GM06990 (cell line): ENCODE results near the gene PRKG2.

ENCODE experiments used
- DNase-seq: peaks from one replicate; pipeline ENCODE4 v3.0.0-alpha.2; 2011; ENCODE audit not compliant: insufficient read length; ENCODE audit errors: extremely low read depth
- H3K27me3 ChIP-seq: replicated peaks from 2 replicates; pipeline ENCODE4 v1.6.0; 2011; ENCODE audit warnings: low read length; ENCODE audit not compliant: control insufficient read depth, insufficient read depth
- H3K36me3 ChIP-seq: 2 replicates; pipeline ENCODE4 v1.5.1; 2011; ENCODE audit warnings: low read length; ENCODE audit not compliant: control insufficient read depth, insufficient read depth
- H3K4me3 ChIP-seq: replicated peaks from 2 replicates; pipeline ENCODE4 v1.5.1; 2011; ENCODE audit warnings: low read depth, mild to moderate bottlenecking, control low read depth, low read length
- TF ChIP-seq, protein P1 (sequence below): IDR thresholded peaks from 2 replicates; pipeline ENCODE4 v1.5.1; 2011; ENCODE audit warnings: low read length, control low read depth, mild to moderate bottlenecking, inconsistent platforms; ENCODE audit not compliant: insufficient read depth, poor library complexity, severe bottlenecking

Gene PRKG2

DNA sequence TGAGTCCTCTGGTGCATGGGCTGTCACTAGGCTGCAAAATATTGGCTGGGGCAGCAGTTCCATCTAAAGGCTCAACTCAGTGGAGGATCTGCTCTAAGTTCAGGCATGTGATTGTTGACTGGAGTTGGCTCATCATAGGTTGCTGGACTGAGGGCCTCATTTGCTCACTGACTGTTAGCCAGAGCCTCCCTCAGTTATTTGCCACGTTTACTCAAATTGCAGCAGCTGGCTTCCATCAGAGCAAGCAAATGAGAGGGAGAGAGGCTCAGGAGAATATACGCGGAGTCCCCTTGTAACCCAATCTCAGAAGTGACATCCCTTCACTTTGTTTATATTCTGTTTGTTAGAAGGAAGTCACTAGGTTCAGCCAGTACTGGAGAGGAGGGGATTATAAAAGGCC, 130.4 kb downstream of the PRKG2 start:
- no peak overlapping the region for H3K4me3 ChIP-seq
- H3K36me3 ChIP-seq, result no peaks in the 10 kb centered on the region
- DNase-seq, result no peak
- TF ChIP-seq, protein P1, sequence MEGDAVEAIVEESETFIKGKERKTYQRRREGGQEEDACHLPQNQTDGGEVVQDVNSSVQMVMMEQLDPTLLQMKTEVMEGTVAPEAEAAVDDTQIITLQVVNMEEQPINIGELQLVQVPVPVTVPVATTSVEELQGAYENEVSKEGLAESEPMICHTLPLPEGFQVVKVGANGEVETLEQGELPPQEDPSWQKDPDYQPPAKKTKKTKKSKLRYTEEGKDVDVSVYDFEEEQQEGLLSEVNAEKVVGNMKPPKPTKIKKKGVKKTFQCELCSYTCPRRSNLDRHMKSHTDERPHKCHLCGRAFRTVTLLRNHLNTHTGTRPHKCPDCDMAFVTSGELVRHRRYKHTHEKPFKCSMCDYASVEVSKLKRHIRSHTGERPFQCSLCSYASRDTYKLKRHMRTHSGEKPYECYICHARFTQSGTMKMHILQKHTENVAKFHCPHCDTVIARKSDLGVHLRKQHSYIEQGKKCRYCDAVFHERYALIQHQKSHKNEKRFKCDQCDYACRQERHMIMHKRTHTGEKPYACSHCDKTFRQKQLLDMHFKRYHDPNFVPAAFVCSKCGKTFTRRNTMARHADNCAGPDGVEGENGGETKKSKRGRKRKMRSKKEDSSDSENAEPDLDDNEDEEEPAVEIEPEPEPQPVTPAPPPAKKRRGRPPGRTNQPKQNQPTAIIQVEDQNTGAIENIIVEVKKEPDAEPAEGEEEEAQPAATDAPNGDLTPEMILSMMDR, result no peak
- no peaks in the 10 kb centered on the region for H3K27me3 ChIP-seq

DNA sequence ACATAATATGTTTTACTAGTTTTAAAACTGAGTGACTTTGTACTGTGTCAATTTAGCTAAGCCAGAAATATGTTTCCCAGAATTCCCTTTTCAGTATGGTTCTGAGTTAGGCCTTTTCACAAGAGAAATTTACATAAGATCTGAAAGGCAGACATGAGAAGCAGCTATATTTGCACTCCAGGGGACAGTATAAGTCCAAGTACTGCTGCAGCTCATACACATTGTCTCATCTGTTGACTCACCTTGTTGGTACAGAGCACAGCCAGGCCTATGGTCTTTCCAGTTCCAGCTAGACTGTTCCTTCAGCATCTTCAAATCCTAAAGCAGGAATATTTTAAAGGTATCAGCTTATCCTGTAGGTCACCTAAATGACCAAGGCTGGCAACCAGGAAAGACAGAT, 131.0 kb downstream of the PRKG2 start:
- H3K4me3 ChIP-seq, result no peak overlapping the region
- H3K36me3 ChIP-seq, result no peaks in the 10 kb centered on the region
- TF ChIP-seq, protein P1, result peak; percentile 14
- H3K27me3 ChIP-seq, result no peaks in the 10 kb centered on the region
- DNase-seq, result no peak

DNA sequence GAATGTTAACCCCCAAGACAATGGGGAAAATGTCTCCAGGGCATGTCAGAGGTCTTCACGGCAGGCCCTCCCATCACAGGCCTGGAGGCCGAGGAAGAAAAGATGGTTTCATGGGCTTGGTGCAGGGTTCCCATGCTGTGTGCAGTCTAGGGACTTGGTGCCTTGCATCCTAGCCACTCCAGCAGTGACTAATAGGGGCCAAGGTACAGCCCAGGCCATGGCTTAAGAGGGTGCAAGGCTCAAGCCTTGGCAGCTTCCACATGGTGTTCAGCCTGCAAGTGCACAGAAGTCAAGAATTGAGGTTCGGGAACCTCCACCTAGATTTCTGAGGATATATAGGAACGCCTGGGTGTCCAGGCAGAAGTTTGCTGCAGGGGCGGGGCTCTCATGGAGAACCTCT, 133.9 kb downstream of the PRKG2 start:
- Histone ChIP-seq H3K4me3 (no peak overlapping the region), H3K27me3 (no peaks in the 10 kb centered on the region), H3K36me3 (no peaks in the 10 kb centered on the region)
- DNase-seq, result no peak
- TF ChIP-seq, protein P1, result no peak

DNA sequence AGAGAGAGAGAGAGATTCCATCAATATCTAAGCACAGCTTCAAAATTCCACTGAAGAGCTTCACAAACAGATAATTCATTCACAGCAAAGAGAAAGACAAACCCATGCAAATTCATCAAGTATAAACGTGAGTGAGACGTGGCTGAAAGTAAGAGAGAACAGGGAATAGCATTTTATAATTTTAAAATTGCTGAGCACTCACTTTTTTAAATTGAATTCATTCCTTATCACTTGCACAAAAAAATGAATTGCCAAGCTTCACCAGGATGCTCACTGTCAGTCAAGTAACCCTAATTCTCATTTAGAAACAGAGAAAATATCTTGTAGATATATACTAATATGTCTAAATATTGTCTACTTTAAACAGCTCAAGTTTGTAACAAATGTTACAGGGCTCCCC, 144.0 kb downstream of the PRKG2 start:
- no peak for DNase-seq
- Histone ChIP-seq H3K27me3 (no peaks in the 10 kb centered on the region), H3K36me3 (no peaks in the 10 kb centered on the region), H3K4me3 (no peak overlapping the region)
- TF ChIP-seq, protein P1, result no peak

- no peak overlapping the region for H3K4me3 ChIP-seq
- TF ChIP-seq, protein P1, result peak; percentile 94
- DNase-seq, result peak; percentile 74
- no peaks in the 10 kb centered on the region for H3K36me3 ChIP-seq
- H3K27me3 ChIP-seq, result no peaks in the 10 kb centered on the region; the same call in 1 of the 2 replicates
Observed at GRCh38 chr4:81069706-81070331, 145.2 kb downstream of the PRKG2 start.

DNA sequence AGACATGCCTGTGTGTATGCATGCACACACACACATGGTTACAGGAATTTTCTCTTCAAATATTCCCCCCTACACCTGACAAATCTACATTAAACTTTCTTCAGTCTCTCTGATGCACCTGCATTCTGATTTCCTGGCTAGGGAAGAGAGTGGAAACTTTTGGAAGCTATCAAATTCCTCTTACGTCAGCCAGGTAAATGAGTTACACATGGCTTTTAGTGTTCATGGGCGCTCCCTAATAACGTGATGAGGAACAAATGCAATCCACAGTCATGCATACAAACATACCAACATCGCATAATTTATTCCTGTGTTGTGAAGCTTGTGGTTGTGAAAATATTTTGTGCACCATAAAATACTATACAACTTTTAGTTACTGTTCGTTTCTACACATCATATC, 149.6 kb downstream of the PRKG2 start:
- DNase-seq, result no peak
- H3K36me3 ChIP-seq, result no peaks in the 10 kb centered on the region
- no peaks in the 10 kb centered on the region; the same call in 1 of the 2 replicates for H3K27me3 ChIP-seq
- TF ChIP-seq, protein P1, result no peak
- no peak overlapping the region for H3K4me3 ChIP-seq
